SK-N-SH (cell line): ENCODE data around the gene TMEM60. TPM values are rescaled to one million over a fixed set of nuclear protein-coding genes. Genes with fewer than 3 reads are reported as not detected.

Experiments
- CTCF ChIA-PET: fragments of 300-600, 350-600 bp; formaldehyde crosslinking; extraction: SDS; loops from one replicate; lab custom pipeline; 2021; lab: Yijun Ruan, JAX
- POLR2A ChIA-PET: fragments of 350-600 bp; sonication (Branson Sonifier 250); formaldehyde crosslinking; extraction: SDS; loops from one replicate; lab custom pipeline; 2020; ENCODE audit warnings: antibody characterized with exemption, inconsistent platforms; lab: Yijun Ruan, JAX
- DNase-seq: peaks from one replicate; pipeline ENCODE4 v3.0.0; 2012
- H2AFZ ChIP-seq: fragments of 200-600 bp; sonication (generic); 2 replicates; pipeline ENCODE4 v1.8.1; 2016; ENCODE audit warnings: antibody characterized with exemption, mild to moderate bottlenecking, low read depth
- H3F3A ChIP-seq: fragments of 200-600 bp; sonication (generic); replicated peaks from 2 replicates; pipeline ENCODE3; 2016; ENCODE audit warnings: antibody characterized with exemption, mild to moderate bottlenecking; ENCODE audit not compliant: insufficient read depth
- H3K27ac ChIP-seq, 2 experiments: fragments of 200-500 bp in 1 of 2; fragments of 200-600 bp in 1 of 2; sonication (Bioruptor generic) in 1 of 2; sonication (generic), shearing (Covaris generic) in 1 of 2; 2 replicates each; pipeline versions ENCODE4 v1.5.1 to v1.6.1; 2014 to 2016; ENCODE audit warnings: low read depth in 2 of 2, inconsistent platforms in 1 of 2, low read length in 1 of 2, mild to moderate bottlenecking in 1 of 2, mixed read lengths in 1 of 2
- H3K27me3 ChIP-seq: fragments of 200-600 bp; sonication (generic), shearing (Covaris generic); 2 replicates; pipeline ENCODE4 v1.6.1; 2016; ENCODE audit warnings: mixed run types; ENCODE audit not compliant: insufficient read depth
- H3K36me3 ChIP-seq, 2 experiments: fragments of 200-500 bp in 1 of 2; fragments of 200-600 bp in 1 of 2; sonication (Bioruptor generic) in 1 of 2; sonication (generic) in 1 of 2; replicated peaks in 1 of 2; 2 replicates each; pipeline versions ENCODE3 to v1.5.1; 2014 to 2016; ENCODE audit warnings: low read length in 1 of 2, mild to moderate bottlenecking in 1 of 2; ENCODE audit not compliant: insufficient read depth in 2 of 2, control insufficient read depth in 1 of 2
- H3K4me1 ChIP-seq, 2 experiments: fragments of 200-500 bp in 1 of 2; fragments of 200-600 bp in 1 of 2; sonication (Bioruptor generic) in 1 of 2; sonication (generic), shearing (Covaris generic) in 1 of 2; 2 replicates each; pipeline versions ENCODE4 v1.5.1 to v1.6.1; 2014 to 2016; ENCODE audit warnings: low read depth in 1 of 2, low read length in 1 of 2, mixed run types in 1 of 2; ENCODE audit not compliant: insufficient read depth in 2 of 2, control insufficient read depth in 1 of 2
- H3K4me2 ChIP-seq: fragments of 200-600 bp; sonication (generic), shearing (Covaris generic); 2 replicates; pipeline ENCODE4 v1.6.1; 2017; ENCODE audit warnings: mixed run types
- H3K4me3 ChIP-seq, 2 experiments: fragments of 200-500 bp in 1 of 2; fragments of 200-600 bp in 1 of 2; sonication (Bioruptor generic) in 1 of 2; sonication (generic), shearing (Covaris generic) in 1 of 2; 2 replicates each; pipeline versions ENCODE4 v1.5.1 to v1.8.1; 2014 to 2016; ENCODE audit warnings: low read depth in 2 of 2, inconsistent platforms in 1 of 2, low read length in 1 of 2, mild to moderate bottlenecking in 1 of 2, mixed read lengths in 1 of 2, moderate library complexity in 1 of 2
- H3K79me2 ChIP-seq: fragments of 200-600 bp; sonication (generic); 2 replicates; pipeline ENCODE4 v1.8.1; 2017; ENCODE audit warnings: mild to moderate bottlenecking; ENCODE audit not compliant: insufficient read depth
- H3K9ac ChIP-seq: fragments of 200-600 bp; sonication (generic); 2 replicates; pipeline ENCODE4 v1.6.1; 2017; ENCODE audit warnings: mixed run types
- H3K9me2 ChIP-seq: fragments of 200-600 bp; sonication (generic); 2 replicates; pipeline ENCODE4 v1.6.1; 2017; ENCODE audit warnings: mixed run types
- H3K9me3 ChIP-seq: fragments of 200-600 bp; sonication (generic); 2 replicates; pipeline ENCODE4 v1.6.1; 2017; ENCODE audit warnings: mixed run types, mild to moderate bottlenecking, moderate library complexity
- H4K20me1 ChIP-seq: fragments of 200-600 bp; sonication (generic); 2 replicates; pipeline ENCODE4 v1.6.1; 2017; ENCODE audit warnings: mild to moderate bottlenecking, mixed run types; ENCODE audit not compliant: insufficient read depth
- CTCF ChIP-seq: fragments of 200-600 bp; sonication (generic); IDR thresholded peaks from 2 replicates; pipeline ENCODE4 v1.6.1; 2017; ENCODE audit warnings: antibody characterized with exemption, mild to moderate bottlenecking, moderate library complexity
- FOSL2 ChIP-seq: IDR thresholded peaks from 2 replicates; pipeline ENCODE4 v1.4.0; 2012; ENCODE audit warnings: low read depth, mild to moderate bottlenecking, moderate library complexity, borderline replicate concordance
- FOXJ3 ChIP-seq: sonication (generic); formaldehyde crosslinking; IDR thresholded peaks from 2 replicates; pipeline ENCODE4 v1.5.1; 2020; ENCODE audit warnings: mild to moderate bottlenecking, missing genetic modification reagents
- GABPA ChIP-seq: IDR thresholded peaks from 2 replicates; pipeline ENCODE4 v1.4.0; 2012; ENCODE audit warnings: low read depth, mild to moderate bottlenecking
- GATA2 ChIP-seq: sonication (generic); formaldehyde crosslinking; IDR thresholded peaks from 2 replicates; pipeline ENCODE4 v1.5.0; 2020; ENCODE audit warnings: mild to moderate bottlenecking, missing genetic modification reagents
- JUND ChIP-seq: IDR thresholded peaks from 2 replicates; pipeline ENCODE4 v1.4.0; 2012
- MXI1 ChIP-seq: IDR thresholded peaks from 2 replicates; pipeline ENCODE4 v1.6.1; 2012; ENCODE audit warnings: mild to moderate bottlenecking, low read depth, low read length, improper control_type of control experiment
- NRF1 ChIP-seq: IDR thresholded peaks from 2 replicates; pipeline ENCODE4 v1.6.1; 2012; ENCODE audit warnings: low read depth, mild to moderate bottlenecking, low read length
- PBX3 ChIP-seq: IDR thresholded peaks from 2 replicates; pipeline ENCODE4; 2012
- RAD21 ChIP-seq: IDR thresholded peaks from 2 replicates; pipeline ENCODE4 v1.6.1; 2012; ENCODE audit warnings: mild to moderate bottlenecking, low read length
- REST ChIP-seq: IDR thresholded peaks from 2 replicates; pipeline ENCODE4 v1.6.1; 2012; ENCODE audit warnings: mild to moderate bottlenecking, low read depth, low read length, moderate library complexity
- SIN3A ChIP-seq: IDR thresholded peaks from 2 replicates; pipeline ENCODE4 v1.6.1; 2012; ENCODE audit warnings: low read depth, mild to moderate bottlenecking, low read length, moderate library complexity, borderline replicate concordance
- TCF12 ChIP-seq: IDR thresholded peaks from 2 replicates; pipeline ENCODE4 v1.4.0; 2012
- USF1 ChIP-seq: IDR thresholded peaks from 2 replicates; pipeline ENCODE4 v1.4.0; 2012; ENCODE audit warnings: low read depth, borderline replicate concordance
- YY1 ChIP-seq: IDR thresholded peaks from 2 replicates; pipeline ENCODE4 v1.4.0; 2012; ENCODE audit warnings: low read depth, mild to moderate bottlenecking
- ZBTB33 ChIP-seq: IDR thresholded peaks from 2 replicates; pipeline ENCODE4 v1.4.0; 2012; ENCODE audit warnings: low read depth, borderline replicate concordance
- WGBS: methylation state at CpG from one replicate; pipeline ENCODE4 v1.1.6; 2017; ENCODE audit warnings: low lambda C conversion rate; 5-methylcytosine and 5-hydroxymethylcytosine counted together
- polyA plus RNA-seq, 3 experiments: library from polyadenylated mRNA; depleted of rRNA; stranded (reverse); fragments of >200 nt; gene quantifications; 2 replicates each; pipeline ENCODE4 v1.2.3, GENCODE V29; 2012

Gene TMEM60
- polyA plus RNA-seq, 1 of the 3 experiments (the other 2 are of a cell fraction) = 24.8 TPM

GRCh38 chr7:77827999-77828398, 29.8 kb upstream of the TMEM60 start:
- H3F3A ChIP-seq = no peaks in the 10 kb centered on the region
- WGBS = 75% methylated on average over 2 of the region's 2 CpGs
- DNase-seq = no peak
- no peak overlapping the region for H2AFZ ChIP-seq
- TF ChIP-seq CTCF (no peak), GATA2 (no peak), YY1 (no peak), FOXJ3 (no peak), ZBTB33 (no peak), PBX3 (no peak), MXI1 (no peak), SIN3A (no peak), RAD21 (no peak), NRF1 (no peak), USF1 (no peak), JUND (no peak), FOSL2 (no peak), TCF12 (no peak), REST (no peak), GABPA (no peak)
- H3K9me2 ChIP-seq = no peaks in the 10 kb centered on the region
- no peak overlapping the region for H3K27ac ChIP-seq
- H3K9ac ChIP-seq = no peak overlapping the region
- no peaks in the 10 kb centered on the region for H4K20me1 ChIP-seq
- CTCF ChIA-PET = no interaction called here
- peaks cover 47% of the 10 kb centered on the region for H3K79me2 ChIP-seq
- peaks cover 0 to 4% of the 10 kb centered on the region in 2 experiments for H3K36me3 ChIP-seq
- H3K27me3 ChIP-seq = no peaks in the 10 kb centered on the region
- H3K4me2 ChIP-seq = no peak overlapping the region
- H3K4me1 ChIP-seq = peaks cover 0 to 4% of the 10 kb centered on the region in 2 experiments; a peak in 2 of 4 replicates
- H3K4me3 ChIP-seq = no peak overlapping the region
- 0 out of 2 replicates have a peak, but pooled peaks cover 6% of the 10 kb centered on the region for H3K9me3 ChIP-seq
- POLR2A ChIA-PET = no interaction called here
